ACHN (cell line): ENCODE results near the gene PIEZO2.

Experiments
- DNase-seq: peaks from one replicate; pipeline ENCODE4 v3.0.0-alpha.2; 2015
- in situ Hi-C: cut with HindIII; loops from 2 replicates; pipeline ENCODE4 v1.10.0; 2017; ENCODE audit warnings: low sequenced_read_pairs, low pct_ligation_motif_present, low pct_unique_long_range_greater_than_20kb

The PIEZO2 gene

GRCh38 chr18:11047156-11047555 lies 102.2 kb downstream of the PIEZO2 start:
- in situ Hi-C loops, result no loop called here
- peak; percentile 2 for DNase-seq

- no peak for DNase-seq
- in situ Hi-C loops, result no loop called here
These were observed 103.2 kb downstream of the PIEZO2 start for GRCh38 chr18:11046140-11046539.

GRCh38 chr18:11043694-11044093 lies 105.7 kb downstream of the PIEZO2 start:
- in situ Hi-C loops, result no loop called here

GRCh38 chr18:11042247-11042646 lies 107.1 kb downstream of the PIEZO2 start:
- DNase-seq, result no peak
- in situ Hi-C loops, result no loop called here

More at GRCh38 chr18:11043694-11044093, 105.7 kb downstream of the PIEZO2 start:
- DNase-seq, result no peak

GRCh38 chr18:11040823-11041656 lies 108.3 kb downstream of the PIEZO2 start:
- in situ Hi-C loops, result no loop called here
- DNase-seq, result peak; percentile 50

- no peak for DNase-seq
- in situ Hi-C loops, result no loop called here
These were observed 109.0 kb downstream of the PIEZO2 start for GRCh38 chr18:11040359-11040758.

- in situ Hi-C loops, result no loop called here
- DNase-seq, result no peak
These were observed 111.7 kb downstream of the PIEZO2 start for GRCh38 chr18:11037533-11038240.

GRCh38 chr18:11035814-11036495 lies 113.4 kb downstream of the PIEZO2 start:
- DNase-seq, result no peak
- in situ Hi-C loops, result no loop called here

- in situ Hi-C loops, result no loop called here
- no peak for DNase-seq
These were observed 114.0 kb downstream of the PIEZO2 start for GRCh38 chr18:11035376-11035775.

GRCh38 chr18:11034884-11035283 lies 114.5 kb downstream of the PIEZO2 start:
- in situ Hi-C loops, result no loop called here
- DNase-seq, result no peak

GRCh38 chr18:11033503-11033902 lies 115.9 kb downstream of the PIEZO2 start:
- no peak for DNase-seq
- in situ Hi-C loops, result no loop called here

- in situ Hi-C loops, result no loop called here
These were observed 117.4 kb downstream of the PIEZO2 start for GRCh38 chr18:11031966-11032365.

GRCh38 chr18:11029021-11029420 lies 120.3 kb downstream of the PIEZO2 start:
- in situ Hi-C loops, result no loop called here
- no peak for DNase-seq

More at GRCh38 chr18:11031966-11032365, 117.4 kb downstream of the PIEZO2 start:
- DNase-seq, result no peak

GRCh38 chr18:11027862-11028261 lies 121.5 kb downstream of the PIEZO2 start:
- no peak for DNase-seq
- in situ Hi-C loops, result no loop called here

GRCh38 chr18:11025671-11026070 lies 123.7 kb downstream of the PIEZO2 start:
- no peak for DNase-seq
- in situ Hi-C loops, result no loop called here

- no peak for DNase-seq
- in situ Hi-C loops, result no loop called here
These were observed 124.3 kb downstream of the PIEZO2 start for GRCh38 chr18:11024928-11025669.

- no peak for DNase-seq
- in situ Hi-C loops, result no loop called here
These were observed 127.9 kb downstream of the PIEZO2 start for GRCh38 chr18:11021477-11021876.

- DNase-seq, result no peak
- in situ Hi-C loops, result no loop called here
These were observed 128.4 kb downstream of the PIEZO2 start for GRCh38 chr18:11020877-11021414.
